NB4 (cell line): ENCODE data around the gene MRPS34.

Experiments
- DNase-seq: peaks from one replicate; pipeline ENCODE4 v3.0.0; 2010; ENCODE audit warnings: low read depth
- H3K4me3 ChIP-seq: one replicate; pipeline ENCODE4 v1.5.1; 2011; ENCODE audit warnings: mild to moderate bottlenecking, low read depth, low read length, moderate library complexity
- MYC ChIP-seq: IDR thresholded peaks from 2 replicates; pipeline ENCODE4 v1.6.1; 2011; ENCODE audit warnings: low read depth, low read length
- POLR2A ChIP-seq: IDR thresholded peaks from 2 replicates; pipeline ENCODE4 v1.6.1; 2011; ENCODE audit warnings: mild to moderate bottlenecking; ENCODE audit not compliant: insufficient read length; ENCODE audit errors: extremely low read depth
- TF ChIP-seq, protein P1 (sequence below): IDR thresholded peaks from 2 replicates; pipeline ENCODE4 v1.6.1; 2011; ENCODE audit warnings: low read depth, low read length
- TF ChIP-seq, protein P2 (sequence below): IDR thresholded peaks from one replicate; pipeline ENCODE4 v1.5.1; 2012; ENCODE audit warnings: low read depth, low read length

Gene MRPS34

DNA sequence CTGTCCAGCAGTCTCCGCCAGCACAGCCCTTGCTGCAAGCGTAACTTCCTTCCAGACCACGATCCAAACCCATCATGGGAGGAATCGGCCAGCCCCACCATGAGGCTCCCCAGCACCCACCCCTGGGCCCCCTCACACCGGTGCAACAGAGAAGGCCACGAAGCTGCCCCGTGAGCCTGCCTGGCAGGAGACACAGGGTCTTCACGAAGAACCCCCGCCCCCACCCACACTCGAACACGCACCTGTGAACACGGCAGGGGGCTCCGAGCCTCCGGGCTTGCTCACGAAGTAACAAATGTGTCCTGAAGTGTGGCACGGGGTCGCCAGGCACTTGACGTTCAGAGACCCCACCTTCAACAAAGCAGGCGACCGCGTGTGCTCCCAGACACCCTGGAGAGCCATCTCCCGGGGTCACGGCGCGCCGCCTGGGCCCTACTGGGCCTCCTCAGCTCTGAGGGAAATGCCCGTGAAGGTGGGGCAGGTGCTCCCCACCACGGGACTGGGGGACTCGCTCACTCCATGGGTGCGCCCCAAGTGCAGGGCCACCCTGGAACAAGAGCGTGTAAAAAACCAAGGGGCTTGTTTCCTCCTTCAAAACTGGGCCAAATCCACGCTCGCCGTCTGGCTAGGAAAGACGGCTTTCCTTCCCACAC is 46.1 kb upstream of the MRPS34 start:
- TF ChIP-seq, protein P1, sequence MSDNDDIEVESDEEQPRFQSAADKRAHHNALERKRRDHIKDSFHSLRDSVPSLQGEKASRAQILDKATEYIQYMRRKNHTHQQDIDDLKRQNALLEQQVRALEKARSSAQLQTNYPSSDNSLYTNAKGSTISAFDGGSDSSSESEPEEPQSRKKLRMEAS: no peak
- no peak for TF ChIP-seq POLR2A
- TF ChIP-seq, protein P2, sequence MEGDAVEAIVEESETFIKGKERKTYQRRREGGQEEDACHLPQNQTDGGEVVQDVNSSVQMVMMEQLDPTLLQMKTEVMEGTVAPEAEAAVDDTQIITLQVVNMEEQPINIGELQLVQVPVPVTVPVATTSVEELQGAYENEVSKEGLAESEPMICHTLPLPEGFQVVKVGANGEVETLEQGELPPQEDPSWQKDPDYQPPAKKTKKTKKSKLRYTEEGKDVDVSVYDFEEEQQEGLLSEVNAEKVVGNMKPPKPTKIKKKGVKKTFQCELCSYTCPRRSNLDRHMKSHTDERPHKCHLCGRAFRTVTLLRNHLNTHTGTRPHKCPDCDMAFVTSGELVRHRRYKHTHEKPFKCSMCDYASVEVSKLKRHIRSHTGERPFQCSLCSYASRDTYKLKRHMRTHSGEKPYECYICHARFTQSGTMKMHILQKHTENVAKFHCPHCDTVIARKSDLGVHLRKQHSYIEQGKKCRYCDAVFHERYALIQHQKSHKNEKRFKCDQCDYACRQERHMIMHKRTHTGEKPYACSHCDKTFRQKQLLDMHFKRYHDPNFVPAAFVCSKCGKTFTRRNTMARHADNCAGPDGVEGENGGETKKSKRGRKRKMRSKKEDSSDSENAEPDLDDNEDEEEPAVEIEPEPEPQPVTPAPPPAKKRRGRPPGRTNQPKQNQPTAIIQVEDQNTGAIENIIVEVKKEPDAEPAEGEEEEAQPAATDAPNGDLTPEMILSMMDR: no peak
- TF ChIP-seq MYC: no peak
- no peak overlapping the region for H3K4me3 ChIP-seq
- DNase-seq: no peak

DNA sequence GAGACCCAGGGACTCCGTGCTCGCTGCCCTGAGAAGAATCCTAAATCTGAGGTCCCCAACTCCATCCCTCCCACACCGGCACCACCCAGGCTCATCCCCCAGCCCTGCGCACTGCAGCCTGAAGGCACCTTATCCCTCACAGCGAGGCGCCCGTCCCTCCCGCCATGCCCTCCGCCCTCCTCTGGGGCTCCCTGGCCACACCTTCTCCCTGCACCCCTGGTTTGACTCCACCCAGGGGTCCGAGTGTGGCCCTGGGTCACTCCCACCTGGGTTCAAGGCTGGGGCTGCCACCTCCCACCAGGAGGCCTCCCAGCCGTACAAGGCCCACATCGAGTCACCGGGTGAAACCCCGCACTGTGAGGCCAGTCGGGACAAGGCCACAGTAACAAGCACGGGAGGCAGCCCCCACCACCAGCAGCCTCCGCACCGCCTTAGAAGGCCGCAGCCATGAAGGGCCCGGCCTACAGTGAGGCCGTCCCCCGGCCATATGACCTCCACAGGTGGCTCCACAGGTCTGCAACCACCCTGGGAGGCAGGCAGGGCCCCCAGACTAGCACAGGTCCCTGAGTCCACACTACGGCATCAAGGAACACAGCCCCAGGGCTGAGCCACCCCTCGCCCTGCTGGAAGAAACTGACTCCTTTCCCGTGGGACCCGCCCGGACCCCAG is 45.4 kb upstream of the MRPS34 start:
- TF ChIP-seq POLR2A (no peak), MYC (no peak)
- TF ChIP-seq, protein P2: no peak
- TF ChIP-seq, protein P1: no peak
- no peak for DNase-seq
- H3K4me3 ChIP-seq: no peak overlapping the region

DNA sequence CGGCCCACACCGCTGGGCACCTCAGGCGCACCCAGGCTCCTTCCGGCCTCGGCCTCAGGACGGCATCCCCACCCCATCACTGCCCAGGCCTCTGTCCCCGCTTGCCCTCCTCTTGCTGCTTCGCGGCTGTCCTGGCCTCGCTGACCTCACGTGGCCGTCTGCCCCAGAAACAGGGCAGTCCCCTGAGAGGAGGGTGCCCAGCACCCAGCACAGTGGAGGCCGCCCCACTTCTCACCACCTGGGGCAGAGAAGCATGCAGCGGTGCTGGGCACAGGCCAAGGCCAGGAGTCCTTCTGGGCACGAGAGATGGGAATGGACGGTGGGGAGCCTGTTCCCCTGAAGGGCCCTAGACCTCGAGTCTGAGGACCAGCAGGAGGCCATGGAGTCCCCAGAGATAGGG is 44.8 kb upstream of the MRPS34 start:
- no peak overlapping the region for H3K4me3 ChIP-seq
- no peak for DNase-seq

DNA sequence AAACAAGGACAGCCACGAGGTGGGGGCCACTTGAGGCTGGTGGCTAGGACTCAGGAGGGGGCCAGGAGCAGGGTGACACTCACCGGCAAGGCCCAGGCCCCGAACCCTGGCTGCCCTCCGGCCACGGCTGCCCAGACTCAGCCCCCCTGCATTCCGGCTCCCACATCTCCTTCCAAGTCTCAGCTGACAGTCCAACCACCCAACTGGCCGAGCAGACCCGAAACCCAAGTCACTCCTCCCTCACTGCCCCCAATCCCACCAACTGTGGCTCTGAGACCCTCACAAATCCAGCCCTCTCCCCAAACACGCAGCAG is 44.3 kb upstream of the MRPS34 start:
- no peak for DNase-seq
- TF ChIP-seq MYC (no peak), POLR2A (no peak)
- TF ChIP-seq, protein P1: no peak
- TF ChIP-seq, protein P2: no peak
- no peak overlapping the region for H3K4me3 ChIP-seq

More for the DNA sequence above, 44.8 kb upstream of the MRPS34 start:
- TF ChIP-seq, protein P2: no peak
- TF ChIP-seq MYC (no peak), POLR2A (no peak)
- TF ChIP-seq, protein P1: no peak

DNA sequence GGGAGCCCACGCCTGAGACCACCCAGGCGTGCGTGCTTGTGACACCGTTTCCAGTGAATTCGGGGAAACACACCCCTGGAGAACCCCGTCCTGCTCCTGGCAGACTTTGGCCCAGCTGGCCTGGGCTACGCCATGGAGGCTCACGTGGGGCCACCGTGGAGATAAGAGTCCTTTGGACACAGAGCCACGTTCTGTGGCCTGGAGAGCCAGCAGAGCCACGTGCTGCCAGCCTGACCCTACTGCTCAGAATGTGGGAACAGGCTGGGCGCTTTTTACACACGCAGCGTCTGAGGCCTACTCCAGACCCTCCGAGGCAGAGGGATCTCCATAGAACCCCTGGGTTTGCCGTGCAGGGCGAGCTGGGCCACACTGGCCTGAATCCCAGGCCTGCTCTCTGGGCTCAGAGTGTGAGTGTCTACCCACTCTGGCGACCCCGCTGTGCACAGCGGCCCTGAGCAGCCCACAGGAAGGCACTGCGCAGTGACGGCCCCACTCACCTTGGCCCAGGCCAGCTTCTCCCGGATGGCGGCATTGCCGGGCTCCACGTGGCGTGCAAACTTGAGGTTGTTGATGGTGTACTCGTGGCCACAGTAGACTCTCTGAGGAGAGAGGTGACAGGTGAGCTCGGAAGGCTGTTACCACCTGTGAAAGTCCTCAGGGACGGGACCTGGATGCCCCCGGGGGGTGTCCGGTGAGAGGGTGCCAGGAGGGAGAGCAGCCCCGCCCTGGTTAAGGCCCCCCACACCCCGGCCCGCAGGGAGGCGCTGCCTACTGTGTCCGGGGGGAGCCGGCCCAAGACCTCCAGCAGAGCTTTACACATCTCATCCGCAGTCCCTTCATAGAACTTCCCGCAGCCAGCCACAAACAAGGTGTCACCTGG is 43.7 kb upstream of the MRPS34 start:
- H3K4me3 ChIP-seq: no peak overlapping the region
- TF ChIP-seq MYC: no peak
- TF ChIP-seq, protein P2: no peak
- no peak for TF ChIP-seq POLR2A
- TF ChIP-seq, protein P1: no peak
- DNase-seq: no peak
